Activated CD4-positive, alpha-beta T cell treated with anti-CD3 and anti-CD28 coated beads for 36 hours (primary cell): Measurements from ENCODE around the gene SMPD3. TPM values are rescaled to one million over a fixed set of nuclear protein-coding genes. Genes with fewer than 3 reads are reported as not detected.
"Not testable (repeated sequence)": the region's sequence is repeated elsewhere in the genome, so short reads cannot be mapped to it uniquely, and the experiment has no call there.

Experiments used
- ATAC-seq: fragments of 200-7000 bp; cut with Tn5 transposase; one replicate; pipeline ENCODE4 v1.10.0; 2021; ENCODE audit warnings: mild to moderate bottlenecking, moderate library complexity
- CTCF ChIA-PET: fragments of 350-600 bp; sonication (Branson Sonifier 250); formaldehyde crosslinking; loops from one replicate; lab custom pipeline; 2021; ENCODE audit warnings: antibody characterized with exemption; lab: Charles Lee
- POLR2A ChIA-PET: fragments of 350-600 bp; sonication (Branson Sonifier 250); formaldehyde crosslinking; loops from one replicate; lab custom pipeline; 2021; ENCODE audit warnings: antibody characterized with exemption, inconsistent platforms; lab: Charles Lee
- DNase-seq: peaks from one replicate; pipeline ENCODE4 v3.0.0-alpha.2; 2020
- H3K27ac Mint-ChIP-seq: one replicate; pipeline ENCODE4 v1.8.0; 2021; ENCODE audit warnings: mixed read lengths
- H3K27me3 Mint-ChIP-seq: one replicate; pipeline ENCODE4 v1.8.0; 2021; ENCODE audit warnings: mixed read lengths
- H3K36me3 Mint-ChIP-seq: one replicate; pipeline ENCODE4 v1.8.0; 2021; ENCODE audit warnings: low read depth, mixed read lengths
- H3K4me1 Mint-ChIP-seq: one replicate; pipeline ENCODE4 v1.8.0; 2021; ENCODE audit warnings: mixed read lengths
- H3K4me3 Mint-ChIP-seq: one replicate; pipeline ENCODE4 v1.8.0; 2021; ENCODE audit warnings: mild to moderate bottlenecking, moderate library complexity, mixed read lengths
- H3K9me3 Mint-ChIP-seq: one replicate; pipeline ENCODE4 v1.8.0; 2021; ENCODE audit warnings: low read depth, mixed read lengths
- intact Hi-C, 2 experiments: fragments of 100-400 bp; cut with DNase I in 1 of 2; cut with micrococcal nuclease in 1 of 2; formaldehyde crosslinking; loops; one replicate each; pipeline versions ENCODE4 v1.14.2 to v1.15.1; 2022 to 2024; cut with DNase I, micrococcal nuclease
- total RNA-seq, 2 experiments: library from RNA; stranded (reverse); gene quantifications; one replicate each; pipeline ENCODE4 v1.2.3, GENCODE V29; 2021

Gene SMPD3
- total RNA-seq, result under 1 TPM; 0.07 to 0.37 TPM

- H3K36me3 Mint-ChIP-seq, result no peaks in the 10 kb centered on the region
- POLR2A ChIA-PET, result interaction anchor here (0.6 kb wide), 1 partner anchor 101 kb away, joined by 3 read pairs; no protein-coding TSS in a partner anchor
- no peaks in the 10 kb centered on the region for H3K9me3 Mint-ChIP-seq
- CTCF ChIA-PET, result interaction anchor here (1.0 to 1.3 kb wide), 5 partner anchors 14 to 142 kb away, joined by 3 read pairs; no protein-coding TSS in a partner anchor
- DNase-seq (peak; percentile 99), ATAC-seq (peak; percentile 98)
- H3K27ac Mint-ChIP-seq, result no peak within 1 kb of the TSS
- H3K4me3 Mint-ChIP-seq, result peak within 1 kb of the TSS; percentile 71
- H3K27me3 Mint-ChIP-seq, result peaks cover 19% of the 10 kb centered on the region
- intact Hi-C loops, result loop anchor here (1.0 to 5.0 kb wide), 13 partner anchors 30 to 731 kb away; partner anchors contain the start of genes CHTF8 (in 1 of the 2), GFOD2 (in 1 of the 2), NFATC3 (in 1 of the 2) and PLA2G15 (in 1 of the 2)
- H3K4me1 Mint-ChIP-seq, result peaks cover 14% of the 10 kb centered on the region
Observed at GRCh38 chr16:68448360-68448970, at the start of gene SMPD3. TSS of gene SMPD3 (minus strand) at chr16:68448508. CDS start at chr16:68372181, 76,327 bp downstream.

GRCh38 chr16:68496689-68497088, 48.4 kb upstream of the SMPD3 start:
- H3K9me3 Mint-ChIP-seq, result no peaks in the 10 kb centered on the region
- H3K27ac Mint-ChIP-seq, result no peak overlapping the region
- H3K27me3 Mint-ChIP-seq, result no peaks in the 10 kb centered on the region
- CTCF ChIA-PET, result no interaction called here
- peaks cover 2% of the 10 kb centered on the region for H3K4me1 Mint-ChIP-seq
- POLR2A ChIA-PET, result no interaction called here
- intact Hi-C loops, result no loop called here
- no peak for DNase-seq
- H3K36me3 Mint-ChIP-seq, result no peaks in the 10 kb centered on the region
- no peak overlapping the region for H3K4me3 Mint-ChIP-seq
- no peak for ATAC-seq

GRCh38 chr16:68494261-68494660, 46.0 kb upstream of the SMPD3 start:
- CTCF ChIA-PET, result interaction anchor here (0.5 kb wide), 1 partner anchor 17 kb away, joined by 3 read pairs; no protein-coding TSS in a partner anchor
- H3K4me3 Mint-ChIP-seq, POLR2A ChIA-PET, ATAC-seq, H3K9me3 Mint-ChIP-seq, intact Hi-C loops, H3K27ac Mint-ChIP-seq, H3K27me3 Mint-ChIP-seq, DNase-seq, H3K36me3 Mint-ChIP-seq, H3K4me1 Mint-ChIP-seq: not testable (repeated sequence)

- Mint-ChIP-seq H3K4me3 (no peak overlapping the region), H3K4me1 (no peaks in the 10 kb centered on the region), H3K27ac (no peak overlapping the region), H3K36me3 (no peaks in the 10 kb centered on the region), H3K27me3 (no peaks in the 10 kb centered on the region), H3K9me3 (no peaks in the 10 kb centered on the region)
- POLR2A ChIA-PET, result no interaction called here
- no peak for ATAC-seq
- intact Hi-C loops, result no loop called here
- DNase-seq, result no peak
- CTCF ChIA-PET, result no interaction called here
Observed at GRCh38 chr16:68493412-68494070, 45.2 kb upstream of the SMPD3 start.

- H3K9me3 Mint-ChIP-seq, result no peaks in the 10 kb centered on the region
- H3K36me3 Mint-ChIP-seq, result no peaks in the 10 kb centered on the region
- ATAC-seq (no peak), DNase-seq (no peak)
- no peak overlapping the region for H3K27ac Mint-ChIP-seq
- H3K4me1 Mint-ChIP-seq, result no peaks in the 10 kb centered on the region
- CTCF ChIA-PET, result no interaction called here
- POLR2A ChIA-PET, result no interaction called here
- intact Hi-C loops, result no loop called here
- H3K27me3 Mint-ChIP-seq, result no peaks in the 10 kb centered on the region
- no peak overlapping the region for H3K4me3 Mint-ChIP-seq
Observed at GRCh38 chr16:68492543-68493411, 44.5 kb upstream of the SMPD3 start.

GRCh38 chr16:68492151-68492542, 43.8 kb upstream of the SMPD3 start:
- Mint-ChIP-seq H3K9me3 (no peaks in the 10 kb centered on the region), H3K27me3 (no peaks in the 10 kb centered on the region), H3K4me3 (no peak overlapping the region), H3K36me3 (no peaks in the 10 kb centered on the region), H3K4me1 (no peaks in the 10 kb centered on the region), H3K27ac (no peak overlapping the region)
- POLR2A ChIA-PET, result no interaction called here
- ATAC-seq (no peak), DNase-seq (no peak)
- CTCF ChIA-PET, result no interaction called here
- intact Hi-C loops, result no loop called here

- Mint-ChIP-seq H3K9me3 (no peaks in the 10 kb centered on the region), H3K4me1 (no peaks in the 10 kb centered on the region), H3K27me3 (no peaks in the 10 kb centered on the region), H3K27ac (no peak overlapping the region), H3K4me3 (no peak overlapping the region), H3K36me3 (no peaks in the 10 kb centered on the region)
- ChIA-PET POLR2A (interaction anchor here (0.6 kb wide), 1 partner anchor 98 kb away, joined by 3 read pairs; no protein-coding TSS in a partner anchor), CTCF (interaction anchor here (0.7 kb wide), 2 partner anchors 25 to 47 kb away, joined by 3 to 4 read pairs; no protein-coding TSS in a partner anchor)
- DNase-seq, result no peak
- ATAC-seq, result no peak
- intact Hi-C loops, result no loop called here
Observed at GRCh38 chr16:68491576-68491950, 43.3 kb upstream of the SMPD3 start.

GRCh38 chr16:68490829-68491575, 42.7 kb upstream of the SMPD3 start:
- Mint-ChIP-seq H3K9me3 (no peaks in the 10 kb centered on the region), H3K36me3 (no peaks in the 10 kb centered on the region), H3K4me3 (no peak overlapping the region), H3K27me3 (no peaks in the 10 kb centered on the region), H3K4me1 (no peaks in the 10 kb centered on the region), H3K27ac (no peak overlapping the region)
- DNase-seq, result no peak
- ChIA-PET POLR2A (interaction anchor here (0.6 kb wide), 1 partner anchor 98 kb away, joined by 3 read pairs; no protein-coding TSS in a partner anchor), CTCF (interaction anchor here (0.7 kb wide), 3 partner anchors 25 to 46 kb away, joined by 3 to 4 read pairs (median 3); no protein-coding TSS in a partner anchor)
- ATAC-seq, result no peak
- intact Hi-C loops, result no loop called here

- no peak for ATAC-seq
- Mint-ChIP-seq H3K4me3 (no peak overlapping the region), H3K36me3 (no peaks in the 10 kb centered on the region), H3K27ac (no peak overlapping the region), H3K9me3 (no peaks in the 10 kb centered on the region), H3K27me3 (no peaks in the 10 kb centered on the region), H3K4me1 (no peaks in the 10 kb centered on the region)
- ChIA-PET POLR2A (no interaction called here), CTCF (interaction anchor here (0.7 to 1.2 kb wide), 2 partner anchors 26 to 30 kb away, joined by 3 read pairs; no protein-coding TSS in a partner anchor)
- intact Hi-C loops, result no loop called here
- no peak for DNase-seq
Observed at GRCh38 chr16:68490358-68490757, 42.0 kb upstream of the SMPD3 start.

- no peak for DNase-seq
- Mint-ChIP-seq H3K27me3 (no peaks in the 10 kb centered on the region), H3K4me1 (no peaks in the 10 kb centered on the region), H3K27ac (no peak overlapping the region), H3K36me3 (peaks cover 2% of the 10 kb centered on the region), H3K4me3 (no peak overlapping the region), H3K9me3 (no peaks in the 10 kb centered on the region)
- ATAC-seq, result no peak
- intact Hi-C loops, result no loop called here
- ChIA-PET CTCF (interaction anchor here (0.6 kb wide), 2 partner anchors 66 to 550 kb away, joined by 3 read pairs; no protein-coding TSS in a partner anchor), POLR2A (no interaction called here)
Observed at GRCh38 chr16:68488554-68488953, 40.2 kb upstream of the SMPD3 start.
